Kidney (tissue), 14 donors: ENCODE data around the gene TMEM217. TPM values are rescaled to one million over a fixed set of nuclear protein-coding genes. Genes with fewer than 3 reads are reported as not detected.

Experiments
- DNase-seq, 5 donors: peaks; one replicate each; pipeline ENCODE4 v3.0.0-alpha.2; 2013 to 2020
- FAIRE-seq: peaks from 2 replicates; lab custom pipeline; 2012; peaks lifted over from hg19 to GRCh38; lab: Jason Lieb, UNC
- H3K27ac ChIP-seq, 2 donors: one replicate each; pipeline ENCODE4 v1.7.0; 2013; ENCODE audit warnings: low read depth in 2 of 2, low read length in 2 of 2, inconsistent platforms in 1 of 2
- H3K27me3 ChIP-seq: one replicate; pipeline ENCODE4 v1.7.1; 2013; ENCODE audit warnings: low read length, inconsistent platforms; ENCODE audit not compliant: control insufficient read depth, insufficient read depth
- H3K36me3 ChIP-seq, 3 donors: one replicate each; pipeline versions ENCODE4 v1.7.0 to v1.7.1; 2013; ENCODE audit warnings: low read length in 3 of 3, control low read depth in 1 of 3, inconsistent platforms in 1 of 3; ENCODE audit not compliant: insufficient read depth in 3 of 3, control insufficient read depth in 2 of 3
- H3K4me1 ChIP-seq, 3 donors: one replicate each; pipeline versions ENCODE4 v1.7.0 to v1.7.1; 2013; ENCODE audit warnings: low read length in 3 of 3, inconsistent platforms in 1 of 3, low read depth in 1 of 3; ENCODE audit not compliant: control insufficient read depth in 2 of 3, insufficient read depth in 2 of 3
- H3K4me3 ChIP-seq, 3 donors: one replicate each; pipeline versions ENCODE4 v1.7.0 to v1.8.1; 2013; ENCODE audit warnings: low read length in 3 of 3, control low read depth in 1 of 3, inconsistent platforms in 1 of 3
- H3K9ac ChIP-seq, 3 donors: one replicate each; pipeline versions ENCODE4 v1.7.0 to v1.7.1; 2013; ENCODE audit warnings: low read length in 3 of 3, control low read depth in 1 of 3, inconsistent platforms in 1 of 3
- H3K9me3 ChIP-seq, 3 donors: one replicate each; pipeline versions ENCODE4 v1.7.0 to v1.7.1; 2013; ENCODE audit warnings: low read length in 3 of 3, control low read depth in 1 of 3, inconsistent platforms in 1 of 3; ENCODE audit not compliant: control insufficient read depth in 2 of 3, insufficient read depth in 1 of 3
- intact Hi-C: fragments of 100-400 bp; cut with DNase I; formaldehyde crosslinking; loops from one replicate; pipeline ENCODE4 v1.11.1; 2022
- polyA plus RNA-seq: library from polyadenylated mRNA; stranded (reverse); fragments of 350-450 nt; fragmentation: Illumina TruSeq; extraction: RNeasy Lipid Tissue Mini Kit (QIAGEN cat#74804); gene quantifications from one replicate; pipeline ENCODE4 v1.2.3, GENCODE V29; 2014; ENCODE audit warnings: low read depth, low replicate concordance; ENCODE audit not compliant: insufficient read depth
- total RNA-seq: library from RNA; stranded (reverse); fragmentation: NEBNext Ultra II Directional; extraction: Animal tissue kit (Norgen Biotek cat#: 25700); gene quantifications from one replicate; pipeline ENCODE4 v1.2.1, GENCODE V29; 2021
- TF ChIP-seq, protein P1 (sequence below): IDR thresholded peaks from 3 replicates; pipeline ENCODE4 v1.5.1; 2012; ENCODE audit warnings: mild to moderate bottlenecking, moderate library complexity, borderline replicate concordance; ENCODE audit not compliant: insufficient read depth; ENCODE audit errors: extremely low read depth
- donor health status: control.
- donor health status: control.
- donor health status: control.
- donor health status: control.
- donor health status: control.
- donor health status: DM: yes; HTN: yes; CAD: no.
- donor health status: Normal renal cell carcinoma (clear cell type).

TMEM217 gene
- total and polyA plus RNA-seq, 2 donors from 2014 or later, result 0.67 to 0.72 TPM

DNA sequence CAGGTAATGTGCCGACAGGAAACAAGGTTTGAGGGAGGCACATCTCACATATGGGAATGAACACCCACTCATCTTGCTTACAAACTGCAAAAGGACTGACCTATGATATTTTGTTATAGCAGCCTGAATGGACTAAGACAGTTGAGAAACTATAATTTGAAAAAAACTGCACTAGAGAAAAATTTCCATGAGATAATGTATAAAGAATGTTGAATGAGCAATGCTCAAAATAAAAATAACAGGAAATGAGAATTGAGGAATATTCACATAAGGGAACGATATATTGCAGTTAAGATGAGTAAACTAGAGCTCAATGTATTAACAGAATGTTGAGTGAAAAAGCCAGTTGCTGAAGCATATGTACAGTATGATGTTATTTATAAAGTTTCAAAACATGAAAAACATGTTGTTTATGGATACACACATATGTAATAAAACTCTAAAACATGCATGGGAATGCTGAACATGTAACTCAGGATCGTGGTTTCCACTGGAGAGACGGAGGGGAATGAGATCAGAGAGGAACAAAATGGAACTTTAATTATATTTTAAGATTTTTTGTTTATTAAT, 6.6 kb downstream of the TMEM217 start:
- H3K27me3 ChIP-seq, result no peaks in the 10 kb centered on the region
- H3K9me3 ChIP-seq, result no peaks in the 10 kb centered on the region
- no peaks in the 10 kb centered on the region for H3K36me3 ChIP-seq
- no peak overlapping the region for H3K4me3 ChIP-seq
- intact Hi-C loops, result no loop called here
- H3K9ac ChIP-seq, result no peak overlapping the region
- H3K4me1 ChIP-seq, result no peaks in the 10 kb centered on the region
- FAIRE-seq (no peak), DNase-seq (no peak)
- no peak overlapping the region for H3K27ac ChIP-seq
- TF ChIP-seq, protein P1, sequence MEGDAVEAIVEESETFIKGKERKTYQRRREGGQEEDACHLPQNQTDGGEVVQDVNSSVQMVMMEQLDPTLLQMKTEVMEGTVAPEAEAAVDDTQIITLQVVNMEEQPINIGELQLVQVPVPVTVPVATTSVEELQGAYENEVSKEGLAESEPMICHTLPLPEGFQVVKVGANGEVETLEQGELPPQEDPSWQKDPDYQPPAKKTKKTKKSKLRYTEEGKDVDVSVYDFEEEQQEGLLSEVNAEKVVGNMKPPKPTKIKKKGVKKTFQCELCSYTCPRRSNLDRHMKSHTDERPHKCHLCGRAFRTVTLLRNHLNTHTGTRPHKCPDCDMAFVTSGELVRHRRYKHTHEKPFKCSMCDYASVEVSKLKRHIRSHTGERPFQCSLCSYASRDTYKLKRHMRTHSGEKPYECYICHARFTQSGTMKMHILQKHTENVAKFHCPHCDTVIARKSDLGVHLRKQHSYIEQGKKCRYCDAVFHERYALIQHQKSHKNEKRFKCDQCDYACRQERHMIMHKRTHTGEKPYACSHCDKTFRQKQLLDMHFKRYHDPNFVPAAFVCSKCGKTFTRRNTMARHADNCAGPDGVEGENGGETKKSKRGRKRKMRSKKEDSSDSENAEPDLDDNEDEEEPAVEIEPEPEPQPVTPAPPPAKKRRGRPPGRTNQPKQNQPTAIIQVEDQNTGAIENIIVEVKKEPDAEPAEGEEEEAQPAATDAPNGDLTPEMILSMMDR, result no peak

DNA sequence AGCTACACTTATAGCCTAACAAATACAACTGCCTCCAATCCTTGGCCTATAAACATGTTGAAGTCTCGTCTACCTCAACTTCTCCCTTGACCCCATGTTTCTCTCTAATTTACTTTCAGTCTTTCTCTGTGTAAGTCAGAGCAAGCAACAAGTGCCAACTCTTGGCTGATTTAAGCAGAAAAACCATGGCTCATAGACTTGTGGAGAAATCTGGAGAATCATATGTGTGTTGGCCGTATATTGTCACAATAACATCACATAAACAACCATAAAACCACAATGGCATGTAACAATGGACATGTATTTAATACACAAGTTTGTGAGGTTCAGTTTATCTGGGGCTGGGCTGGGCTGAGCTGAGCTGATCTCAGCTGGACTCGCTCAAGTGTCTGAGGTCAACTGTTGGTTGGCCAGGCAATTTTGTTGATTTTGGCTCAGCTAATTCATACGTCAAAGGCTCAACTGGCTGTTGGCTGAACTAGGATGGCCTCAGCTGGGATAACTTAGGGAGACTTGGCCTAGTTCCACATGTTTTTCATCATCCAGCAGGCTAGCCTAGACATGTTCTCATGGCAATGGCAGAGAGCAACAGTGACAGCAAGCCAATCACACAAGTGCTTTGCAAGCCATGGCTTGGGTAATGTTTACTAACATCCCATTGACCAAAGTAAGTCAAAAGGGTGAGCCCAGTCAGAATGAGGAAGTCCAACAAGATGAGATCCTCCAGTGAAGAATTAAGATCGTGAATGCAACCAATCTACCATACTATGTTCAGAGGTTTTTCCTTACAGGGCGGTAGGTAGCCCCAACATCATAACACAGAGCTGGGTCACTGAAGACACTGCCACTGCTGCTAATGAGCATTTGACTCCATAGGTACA, 13.3 kb downstream of the TMEM217 start:
- Histone ChIP-seq H3K4me3 (no peak overlapping the region), H3K9me3 (no peaks in the 10 kb centered on the region), H3K9ac (peak overlapping the region in 1 of 3 donors; percentile 7), H3K4me1 (peaks cover 4 to 28% (median 7%) of the 10 kb centered on the region in 3 donors), H3K27ac (peak overlapping the region; percentile 66 to 74), H3K27me3 (no peaks in the 10 kb centered on the region), H3K36me3 (no peaks in the 10 kb centered on the region)
- TF ChIP-seq, protein P1, result no peak
- peak; percentile 76 for FAIRE-seq
- intact Hi-C loops, result no loop called here
- peak; percentile 61 to 97 (median 90) for DNase-seq

DNA sequence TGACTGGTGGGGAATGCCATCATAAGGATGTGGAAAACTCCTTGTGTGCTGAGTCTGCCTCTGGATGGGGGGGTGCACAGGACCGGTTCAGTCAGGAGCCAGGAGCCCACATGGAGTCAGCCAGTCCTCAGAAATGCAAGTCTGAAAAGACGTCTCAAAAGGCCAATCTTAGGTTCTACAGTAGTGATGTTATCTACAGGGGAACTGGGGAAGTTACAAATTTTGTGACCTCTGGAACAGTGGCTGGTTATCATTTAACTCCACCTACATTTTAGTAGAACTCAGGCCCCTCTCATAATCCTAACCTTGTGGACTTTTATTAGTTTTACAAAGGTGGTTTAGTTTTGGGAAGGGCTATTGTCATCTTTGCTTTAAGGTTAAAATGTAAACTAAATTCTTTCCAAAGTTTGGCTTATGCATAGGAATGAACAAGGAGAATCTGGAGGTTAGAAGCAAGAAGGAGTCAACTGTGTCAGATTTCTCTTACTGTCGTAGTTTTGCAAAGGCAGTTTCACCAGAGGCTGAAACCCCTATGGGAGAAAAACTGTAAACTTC, 14.1 kb downstream of the TMEM217 start:
- peak overlapping the region; percentile 66 to 74 for H3K27ac ChIP-seq
- intact Hi-C loops, result no loop called here

More for the DNA sequence above, 14.1 kb downstream of the TMEM217 start:
- FAIRE-seq (no peak), DNase-seq (no peak)
- no peaks in the 10 kb centered on the region for H3K9me3 ChIP-seq
- no peaks in the 10 kb centered on the region for H3K36me3 ChIP-seq
- H3K9ac ChIP-seq, result peak overlapping the region in 1 of 3 donors; percentile 7
- H3K4me3 ChIP-seq, result no peak overlapping the region
- H3K27me3 ChIP-seq, result no peaks in the 10 kb centered on the region
- TF ChIP-seq, protein P1, result no peak
- peaks cover 4 to 30% (median 7%) of the 10 kb centered on the region in 3 donors for H3K4me1 ChIP-seq
